Astrocyte (in vitro differentiated cells and primary cell): ENCODE measurements around the gene COL15A1.
A peak's percentile ranks its signal among the peaks of the same experiment; 100 is the strongest.

Experiments
- CTCF ChIP-seq: IDR thresholded peaks from 2 replicates; pipeline ENCODE4 v1.5.1; 2011; ENCODE audit warnings: low read depth, mild to moderate bottlenecking, inconsistent platforms, low read length, moderate library complexity; ENCODE audit not compliant: insufficient read depth
- EZH2 ChIP-seq: IDR thresholded peaks from 2 replicates; pipeline ENCODE4 v1.6.1; 2012; ENCODE audit warnings: mild to moderate bottlenecking, low read length, inconsistent platforms; ENCODE audit not compliant: insufficient read depth

GRCh38 chr9:98974994-98975712, 31.4 kb downstream of the COL15A1 start:
- TF ChIP-seq CTCF = peak; percentile 91
- no peak for TF ChIP-seq EZH2
